ENCODE results near the gene MLX.

DNA sequence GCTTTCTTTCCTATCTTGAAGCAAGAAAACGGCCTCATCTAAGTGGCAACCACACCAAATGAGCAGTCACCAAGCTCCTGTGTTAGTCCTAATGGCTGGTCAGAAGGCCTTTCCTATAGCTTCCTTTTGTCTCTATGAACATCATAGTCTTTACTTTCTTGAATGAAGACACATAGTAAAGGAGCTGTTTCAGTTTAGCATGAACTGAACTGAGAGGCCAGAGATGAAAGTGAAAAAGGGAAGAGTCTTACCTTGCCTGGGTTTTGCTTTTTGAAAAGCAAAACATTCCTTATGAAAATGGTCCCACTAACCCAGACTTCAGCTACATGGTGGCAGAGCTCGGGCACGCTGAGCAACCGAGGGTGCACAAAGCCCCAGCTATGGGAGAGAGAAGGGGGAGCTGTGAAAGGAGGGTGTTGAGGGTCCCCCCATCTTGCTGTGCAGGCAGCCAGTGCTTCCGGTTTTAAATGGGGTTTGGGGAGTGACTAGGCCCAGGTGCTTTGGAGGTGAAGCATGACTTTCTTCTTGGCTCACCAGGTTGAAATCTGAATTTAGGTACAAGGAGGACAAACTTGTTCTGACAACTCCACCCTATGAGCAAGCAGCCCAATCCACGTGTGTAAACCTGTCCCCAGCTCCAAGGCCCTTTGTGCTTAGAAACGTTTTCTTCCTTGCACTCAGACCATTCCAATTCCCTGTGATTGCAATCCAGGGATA lies 19.8 kb downstream of the MLX start:
- TF ChIP-seq EZH2 (IDR thresholded peaks at IDR 0.05; ENCODE audit: insufficient read depth, poor library complexity, severe bottlenecking): no peak
- no peak for TF ChIP-seq EZH2phosphoT487 (IDR thresholded peaks at IDR 0.05; ENCODE audit: insufficient read depth, low read depth)
